Stimulated activated CD8-positive, alpha-beta memory T cell treated with anti-CD3 and anti-CD28 coated beads, Interleukin-7, amount 100 ng/mL, for 4 hours (primary cell): Measurements from ENCODE around the gene WDCP.
A peak's percentile ranks its signal among the peaks of the same experiment; 100 is the strongest.
"Not testable (repeated sequence)": the region's sequence is repeated elsewhere in the genome, so short reads cannot be mapped to it uniquely, and the experiment has no call there.

Experiments used
- DNase-seq, 2 donors: peaks; one replicate each; pipeline ENCODE4 v3.0.0-alpha.2; 2020; ENCODE audit warnings: low read depth in 2 of 2

Gene WDCP

GRCh38 chr2:24046930-24047702, at the start of gene WDCP:
WDCP (minus strand) TSS chr2:24047391; CDS start chr2:24039494, 7,897 bp downstream.
- DNase-seq = peak; percentile 91 to 94

GRCh38 chr2:24095171-24095677, 48.0 kb upstream of the WDCP start:
- DNase-seq = not testable (repeated sequence)

DNA sequence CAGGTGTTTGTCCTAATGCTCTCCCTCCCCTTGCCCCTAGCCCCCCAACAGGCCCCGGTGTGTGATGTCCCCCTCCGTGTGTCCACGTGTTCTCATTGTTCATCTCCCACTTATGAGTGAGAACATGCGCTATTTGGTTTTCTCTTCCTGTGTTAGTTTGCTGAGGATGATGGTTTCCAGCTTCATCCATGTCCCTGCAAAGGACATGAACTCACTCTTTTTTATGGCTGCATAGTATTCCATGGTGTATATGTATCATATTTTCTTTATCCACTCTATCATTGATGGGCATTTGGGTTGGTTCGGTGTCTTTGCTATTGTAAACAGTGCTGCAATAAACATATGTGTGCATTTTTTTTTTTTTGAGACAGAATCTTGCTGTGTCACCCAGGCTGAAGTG, 46.1 kb upstream of the WDCP start:
- not testable (repeated sequence) for DNase-seq

DNA sequence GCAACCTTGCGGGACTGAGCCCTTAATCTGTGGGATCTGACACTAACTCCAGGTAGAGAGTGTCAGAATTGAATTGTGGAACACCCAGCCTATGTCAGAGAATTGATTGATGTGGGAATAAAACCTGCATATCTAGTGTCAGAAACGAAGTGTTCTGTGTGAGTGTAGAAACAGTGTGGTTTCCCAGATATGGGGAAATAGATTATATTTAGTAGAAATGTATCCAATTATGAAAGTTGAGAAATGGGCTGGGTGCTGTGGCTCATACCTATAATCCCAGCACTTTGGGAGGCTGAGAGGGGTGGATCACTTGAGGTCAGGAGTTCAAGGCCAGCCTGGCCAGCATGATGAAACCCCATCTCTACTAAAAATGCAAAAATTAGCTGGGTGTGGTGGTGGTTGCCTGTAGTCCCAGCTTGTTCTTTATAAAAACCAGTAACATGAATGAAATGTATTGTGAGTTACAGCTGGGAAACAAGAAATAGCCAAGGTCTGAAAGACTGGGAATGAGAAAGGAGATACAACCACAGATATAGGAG, 41.7 kb upstream of the WDCP start:
- DNase-seq = no peak

- no peak for DNase-seq
Observed at GRCh38 chr2:24087032-24087431, 39.8 kb upstream of the WDCP start.

DNA sequence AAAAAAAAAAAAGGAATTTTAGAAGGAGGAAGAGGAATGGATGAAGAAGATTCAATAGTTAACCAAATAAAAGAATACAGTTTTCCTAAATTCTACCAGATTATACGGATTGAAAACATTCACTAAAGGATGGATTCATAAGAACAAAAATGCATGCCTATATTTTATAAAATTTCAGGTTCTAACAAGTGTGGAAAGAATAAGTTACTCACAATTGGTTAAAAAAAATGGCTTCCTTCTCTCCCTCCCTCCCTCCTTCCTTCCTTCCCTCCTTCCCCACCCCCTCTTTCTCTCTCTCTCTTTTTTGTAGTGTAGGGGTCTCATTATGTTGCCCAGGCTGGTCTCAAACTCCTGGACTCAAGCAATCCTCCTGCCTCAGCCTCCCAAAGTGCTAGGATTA, 39.0 kb upstream of the WDCP start:
- no peak for DNase-seq

DNA sequence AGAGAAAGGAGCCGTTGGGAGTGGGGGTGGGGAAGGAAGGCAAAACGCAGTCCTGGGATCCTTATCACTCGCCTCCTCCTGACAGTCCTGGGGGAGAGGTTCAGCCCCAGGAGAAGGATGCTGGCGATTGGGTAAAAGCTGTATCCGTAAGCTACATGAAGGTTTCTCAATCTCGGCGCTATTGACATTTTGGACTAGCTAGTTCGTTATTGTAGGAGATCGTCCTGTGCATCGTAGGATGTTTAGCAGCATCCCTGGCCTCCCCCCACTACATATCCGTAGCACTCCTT, 38.0 kb upstream of the WDCP start:
- no peak for DNase-seq

- peak in 1 of 2 donors; percentile 70 for DNase-seq
Observed at GRCh38 chr2:24084386-24085199, 37.4 kb upstream of the WDCP start, which contains the start of gene TP53I3. TP53I3 (minus strand) TSS chr2:24084834; CDS start chr2:24084326, 508 bp downstream.

- no peak for DNase-seq
Observed at GRCh38 chr2:24083567-24084385, 36.6 kb upstream of the WDCP start.

DNA sequence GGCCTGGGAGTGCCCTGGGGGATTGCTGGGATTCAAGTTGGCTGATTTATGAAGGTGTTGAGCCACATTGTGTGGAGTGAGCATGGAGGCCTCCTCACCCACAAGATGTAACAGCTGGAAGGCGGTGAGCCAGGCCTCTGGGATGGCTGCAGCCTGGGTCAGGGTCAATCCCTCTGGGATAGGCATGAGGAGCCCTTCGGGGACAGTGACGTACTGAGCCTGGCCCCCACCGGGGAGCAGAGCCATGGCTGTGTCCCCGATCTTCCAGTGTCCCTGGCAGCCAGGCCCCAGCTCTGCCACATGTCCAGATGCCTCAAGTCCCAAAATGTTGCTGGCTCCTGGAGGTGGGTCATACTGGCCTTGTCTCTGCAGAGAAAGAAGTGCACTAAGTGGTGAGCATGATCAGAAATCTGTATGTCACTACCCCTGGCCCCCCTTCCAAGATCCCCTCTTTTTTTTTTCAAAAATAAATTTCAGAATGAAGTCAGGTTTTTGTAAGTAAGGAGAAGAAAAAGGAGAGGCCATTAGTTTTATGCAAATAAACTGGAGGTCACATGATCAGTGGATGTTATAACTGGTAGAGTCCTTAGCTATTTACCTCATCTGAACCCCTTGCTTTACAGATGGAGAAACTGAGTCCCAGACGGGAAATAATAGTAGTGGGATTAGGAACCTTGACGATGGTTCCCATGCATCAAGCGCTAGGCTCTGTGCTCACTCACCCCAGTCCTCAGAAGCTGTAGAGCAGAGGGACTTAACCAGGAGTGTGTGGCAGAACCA, 35.8 kb upstream of the WDCP start:
- no peak for DNase-seq

DNA sequence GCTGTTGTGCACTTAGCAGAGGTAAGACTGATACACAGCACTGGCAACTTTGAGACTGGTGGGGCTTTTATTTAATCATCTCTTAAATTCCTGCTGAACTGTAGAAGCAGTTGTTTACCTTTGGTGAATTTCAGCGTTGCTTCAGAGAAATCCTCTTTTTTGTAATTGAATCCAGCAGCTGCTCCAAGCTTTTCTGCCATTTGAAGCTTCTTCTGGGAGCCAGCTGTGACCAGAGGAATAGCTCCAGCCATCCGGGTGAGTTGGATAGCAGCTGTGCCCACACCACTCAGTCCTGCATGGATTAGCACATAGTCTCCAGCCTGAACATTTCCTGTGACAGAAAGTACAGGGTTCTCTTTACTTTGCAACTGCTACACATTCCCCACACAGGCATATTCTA, 33.5 kb upstream of the WDCP start:
- no peak for DNase-seq

GRCh38 chr2:24077879-24078278, 30.7 kb upstream of the WDCP start:
- DNase-seq = no peak

GRCh38 chr2:24077535-24077877, 30.3 kb upstream of the WDCP start:
- DNase-seq = no peak

DNA sequence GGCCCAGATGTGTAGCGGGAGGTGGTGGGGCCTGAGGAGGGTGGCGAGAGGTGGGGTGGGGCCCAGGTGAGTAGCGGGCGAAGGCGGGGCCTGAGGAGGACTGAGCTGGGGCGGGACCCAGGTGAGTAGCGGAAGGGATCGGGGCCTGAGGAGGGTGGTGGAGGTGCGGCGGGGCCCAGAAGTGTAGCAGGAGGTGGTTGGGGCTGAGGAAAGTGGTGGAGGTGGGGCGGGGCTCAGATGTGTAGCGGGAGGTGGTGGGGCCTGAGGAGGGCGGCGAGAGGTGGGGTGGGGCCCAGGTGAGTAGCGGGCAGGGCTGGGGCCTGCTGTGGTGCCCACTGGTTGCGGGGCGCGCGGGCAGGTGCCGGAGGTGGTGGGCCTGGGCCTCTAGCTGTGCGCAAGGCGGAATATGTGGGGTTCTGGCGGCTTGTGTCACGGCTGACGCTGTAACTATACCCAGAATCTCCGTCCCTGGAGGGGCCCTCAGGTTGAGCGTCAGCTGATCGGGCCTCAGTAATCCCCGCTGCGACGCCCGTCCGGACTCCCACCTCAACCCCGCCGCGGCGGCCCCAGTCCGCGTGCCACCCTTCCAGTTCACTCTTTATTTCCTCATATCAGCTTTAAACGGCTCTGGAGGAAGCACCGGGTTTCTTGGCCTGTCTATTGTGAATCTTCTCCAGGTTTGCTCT, 29.8 kb upstream of the WDCP start:
- no peak for DNase-seq

DNA sequence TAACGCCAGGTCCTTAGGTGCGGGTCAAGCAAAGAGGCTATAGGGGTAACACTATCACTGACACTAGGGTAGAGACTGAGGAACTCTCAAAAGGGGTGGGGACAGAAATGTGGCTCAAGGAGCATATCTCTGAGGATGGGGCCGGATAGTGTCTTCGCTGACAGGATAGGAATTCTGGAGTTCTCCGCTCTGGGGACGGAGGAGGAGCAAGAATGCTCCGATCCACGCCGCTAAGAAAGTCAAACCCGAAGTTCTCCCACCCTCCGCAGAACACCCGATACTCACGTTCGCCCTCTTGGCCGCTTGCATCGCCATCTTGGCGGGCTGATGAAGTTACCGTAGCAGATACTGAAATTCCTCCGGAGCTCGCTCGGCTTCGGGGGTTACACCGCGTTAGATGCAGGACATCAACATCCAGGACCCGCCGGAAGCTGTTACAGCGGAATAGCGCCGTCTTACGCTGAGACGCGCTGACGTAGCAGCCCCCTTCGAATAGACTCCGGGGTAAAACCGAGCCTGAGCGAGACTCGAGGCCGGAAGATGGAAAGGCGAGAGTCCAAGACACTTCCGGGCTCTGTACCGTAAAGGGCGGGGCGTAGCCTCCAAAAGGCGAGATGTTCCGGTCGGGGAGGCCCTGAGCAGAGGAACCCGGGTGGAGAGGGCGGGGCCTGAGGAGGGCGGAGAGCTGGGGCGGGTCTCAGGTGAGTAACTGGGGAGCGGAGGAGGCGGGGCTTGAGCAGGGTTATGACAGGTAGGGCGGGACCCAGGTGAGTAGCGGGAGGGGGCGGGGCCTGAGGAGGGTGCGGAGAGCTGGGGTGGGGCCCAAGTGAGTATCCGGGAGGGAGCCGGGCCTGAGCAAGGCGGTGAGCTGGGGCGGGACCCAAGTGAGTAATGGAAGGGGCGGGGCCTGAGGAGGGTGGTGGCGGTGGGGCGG, 29.0 kb upstream of the WDCP start, which contains the start of gene SF3B6:
TSS of gene SF3B6 (minus strand) at position 412 of the 934 bp plus-strand sequence. CDS start at position 315, 97 bp downstream.
- DNase-seq = peak; percentile 99 to 100

DNA sequence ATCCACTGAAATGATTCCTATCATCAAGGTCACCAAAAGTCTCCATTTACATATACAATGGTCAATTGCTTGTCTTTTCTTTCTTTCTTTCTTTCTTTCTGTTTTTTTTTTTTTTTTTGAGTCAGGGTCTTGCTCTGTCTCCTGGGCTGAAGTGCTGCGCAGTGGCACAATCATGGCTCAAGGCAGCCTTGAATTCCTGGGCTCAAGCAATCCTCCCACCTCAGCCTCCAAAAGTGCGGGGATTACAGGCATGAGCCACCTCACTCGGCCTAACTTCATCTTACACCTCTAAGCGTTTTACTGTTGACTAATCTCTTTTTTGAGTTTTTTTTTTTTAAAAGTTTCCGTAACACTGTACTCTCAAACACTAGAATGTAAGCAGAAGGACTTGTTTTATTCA, 28.1 kb upstream of the WDCP start:
- no peak for DNase-seq

GRCh38 chr2:24073816-24074215, 26.6 kb upstream of the WDCP start:
- no peak for DNase-seq

GRCh38 chr2:24072259-24072658, 25.1 kb upstream of the WDCP start:
- DNase-seq = no peak

DNA sequence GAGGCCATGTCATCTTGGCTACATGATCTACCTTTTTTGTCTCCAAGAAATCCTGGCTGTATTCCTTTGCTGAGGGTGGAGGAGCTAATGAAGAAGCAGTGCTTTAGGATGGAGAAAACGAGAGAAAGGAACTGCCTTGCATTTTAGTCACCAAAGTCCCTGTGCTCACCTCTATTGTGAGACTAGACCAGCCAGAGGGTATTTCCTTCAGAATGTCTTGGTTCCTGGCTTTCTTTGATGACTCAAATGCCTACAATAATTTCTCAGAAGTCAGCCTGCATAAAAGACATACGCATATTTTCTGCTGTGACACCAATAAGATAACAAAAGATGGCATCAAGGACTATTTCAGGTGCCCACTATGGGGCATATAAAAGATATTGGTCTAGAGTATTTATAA, 18.1 kb upstream of the WDCP start:
- DNase-seq = no peak
